ENCODE results near the gene ZDHHC21. TPM values are rescaled to one million over a fixed set of nuclear protein-coding genes. Genes with fewer than 3 reads are reported as not detected.

Gene ZDHHC21
- total and polyA plus RNA-seq, 2 of the 8 experiments (the other 6 are each of a cell fraction or from before 2014, with no cell fraction given), result 1.9 to 6.0 TPM

DNA sequence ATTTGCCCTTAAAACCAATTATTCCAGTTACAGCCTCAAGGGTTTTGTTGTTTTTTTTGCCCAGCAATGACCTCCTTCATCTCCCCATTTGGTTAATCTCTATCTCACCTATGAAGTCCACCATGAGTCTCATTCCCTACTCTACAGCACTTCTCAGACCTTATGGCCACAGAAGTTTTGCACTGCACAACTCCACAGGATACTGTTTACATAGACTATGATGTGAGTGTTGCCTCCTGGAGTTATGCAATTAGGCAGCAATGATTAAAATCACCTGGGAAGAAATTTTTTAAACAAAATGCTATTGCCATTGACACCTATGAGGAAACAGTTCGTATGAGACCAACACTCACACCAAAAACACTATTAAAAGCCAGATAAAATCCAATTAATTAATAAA, 39.7 kb downstream of the ZDHHC21 start:
- Histone ChIP-seq H2BK5ac (ENCODE audit: low read depth, low read length) (no peak overlapping the region), H2AFZ (ENCODE audit: low read length) (no peak overlapping the region), H4K91ac (replicated peaks; ENCODE audit: insufficient read length, low read length) (no peak overlapping the region), H3K4me1 (replicated peaks in 1 of 4; ENCODE audit: control insufficient read depth in 3 of 4, insufficient read depth in 4 of 4, low read length in 3 of 4) (no peaks in the 10 kb centered on the region; a peak in 1 of 7 replicates), H2BK20ac (ENCODE audit: low read length) (no peak overlapping the region), H2AK5ac (ENCODE audit: low read depth, low read length) (no peak overlapping the region), H4K5ac (ENCODE audit: insufficient read length, low read depth, low read length) (no peak overlapping the region), H2BK120ac (replicated peaks; ENCODE audit: low read depth, low read length) (no peak overlapping the region), H3K79me1 (ENCODE audit: low read depth, low read length) (no peaks in the 10 kb centered on the region), H3K9ac (replicated peaks in 1 of 4; ENCODE audit: extremely low read depth in 1 of 4, low read depth in 3 of 4, low read length in 3 of 4) (no peak overlapping the region), H3K27ac (ENCODE audit: low read depth, low read length) (no peak overlapping the region), H3K36me3 (ENCODE audit: control insufficient read depth in 2 of 4, insufficient read depth in 4 of 4, low read length in 3 of 4) (peaks cover 0 to 5% (median 0%) of the 10 kb centered on the region in 4 experiments; a peak in 2 of 8 replicates), H4K20me1 (replicated peaks in 1 of 2; ENCODE audit: control insufficient read depth in 1 of 2, insufficient read depth in 2 of 2, low read length in 2 of 2) (no peaks in the 10 kb centered on the region), H3K27me3 (replicated peaks in 1 of 4; ENCODE audit: control insufficient read depth in 3 of 4, extremely low read depth in 1 of 4, insufficient read depth in 3 of 4, low read length in 3 of 4) (no peaks in the 10 kb centered on the region), H3K23ac (ENCODE audit: insufficient read length) (no peak overlapping the region), H3K4me2 (ENCODE audit: insufficient read depth in 1 of 2, low read depth in 2 of 2, low read length in 2 of 2) (no peak overlapping the region), H3K14ac (ENCODE audit: insufficient read length) (no peak overlapping the region), H3K9me3 (ENCODE audit: insufficient read depth in 2 of 2, low read depth in 1 of 2, low read length in 1 of 2) (peaks cover 3 to 8% of the 10 kb centered on the region in 2 experiments; a peak in 3 of 4 replicates), H4K8ac (ENCODE audit: extremely low read depth, insufficient read depth, low read length) (no peak overlapping the region), H3K23me2 (ENCODE audit: low read depth, low read length) (no peaks in the 10 kb centered on the region), H3K4me3 (ENCODE audit: extremely low read depth in 1 of 4, insufficient read depth in 2 of 4, low read depth in 3 of 4, low read length in 4 of 4) (no peak overlapping the region), H2BK12ac (ENCODE audit: low read depth, low read length) (no peak overlapping the region), H3K56ac (replicated peaks; ENCODE audit: insufficient read length, low read depth, low read length) (no peak overlapping the region), H3K4ac (replicated peaks; ENCODE audit: insufficient read length, low read depth, low read length) (no peak overlapping the region), H3K18ac (ENCODE audit: extremely low read depth, low read length) (no peak overlapping the region), H2BK15ac (ENCODE audit: low read length) (no peak overlapping the region), H3K79me2 (ENCODE audit: control insufficient read depth in 1 of 2, insufficient read depth in 2 of 2, low read length in 2 of 2) (no peaks in the 10 kb centered on the region)
- ChIA-PET POLR2A (ENCODE audit: partially characterized antibody) (interaction anchor here (1.3 kb wide), 1 partner anchor 106 kb away, joined by 4 read pairs; no protein-coding TSS in a partner anchor), CTCF (ENCODE audit: partially characterized antibody) (interaction anchor here (0.9 to 2.2 kb wide), 13 partner anchors 10 to 219 kb away, joined by 3 to 9 read pairs (median 4); partner anchors contain the start of gene CER1)
- 94% methylated on average over 1 of the region's 1 CpG; no CpG with 5 or more reads in 1 of the 2 experiments for WGBS, 2 experiments (ENCODE audit: extremely low coverage in 1 of 2, insufficient coverage in 1 of 2, insufficient read length in 1 of 2, insufficient replicate concordance in 2 of 2, low coverage in 1 of 2, low lambda C conversion rate in 2 of 2, missing lambda C conversion rate in 1 of 2)
- no peak for FAIRE-seq
- no peak for DNase-seq (ENCODE audit: low read depth in 1 of 2, low spot score in 2 of 2)
- no peak for TF ChIP-seq CHD2 (IDR thresholded peaks at IDR 0.05; ENCODE audit: low read length)
- no peak for TF ChIP-seq CREB1 (IDR thresholded peaks at IDR 0.05)
- no peak for TF ChIP-seq EP300 (IDR thresholded peaks at IDR 0.05; ENCODE audit: borderline replicate concordance in 1 of 2, low read depth in 2 of 2, low read length in 2 of 2)
- no peak for TF ChIP-seq CEBPB (IDR thresholded peaks at IDR 0.05; ENCODE audit: low read depth, low read length)
- TF ChIP-seq, protein P1, sequence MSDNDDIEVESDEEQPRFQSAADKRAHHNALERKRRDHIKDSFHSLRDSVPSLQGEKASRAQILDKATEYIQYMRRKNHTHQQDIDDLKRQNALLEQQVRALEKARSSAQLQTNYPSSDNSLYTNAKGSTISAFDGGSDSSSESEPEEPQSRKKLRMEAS (IDR thresholded peaks at IDR 0.05), result no peak
- no peak for TF ChIP-seq GTF2F1 (IDR thresholded peaks at IDR 0.05; ENCODE audit: borderline replicate concordance, low read depth, low read length)
- TF ChIP-seq JUND (IDR thresholded peaks at IDR 0.05; ENCODE audit: low read length), result no peak
- no peak for TF ChIP-seq RAD21 (IDR thresholded peaks at IDR 0.05 in 1 of 2, conservative IDR thresholded peaks at IDR 0.05 in 1 of 2; ENCODE audit: low read depth in 2 of 2, low read length in 2 of 2)
- TF ChIP-seq CBX8 (IDR thresholded peaks at IDR 0.05; ENCODE audit: borderline replicate concordance, low read depth, low read length), result no peak
- TF ChIP-seq, protein P2, sequence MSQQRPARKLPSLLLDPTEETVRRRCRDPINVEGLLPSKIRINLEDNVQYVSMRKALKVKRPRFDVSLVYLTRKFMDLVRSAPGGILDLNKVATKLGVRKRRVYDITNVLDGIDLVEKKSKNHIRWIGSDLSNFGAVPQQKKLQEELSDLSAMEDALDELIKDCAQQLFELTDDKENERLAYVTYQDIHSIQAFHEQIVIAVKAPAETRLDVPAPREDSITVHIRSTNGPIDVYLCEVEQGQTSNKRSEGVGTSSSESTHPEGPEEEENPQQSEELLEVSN (IDR thresholded peaks at IDR 0.05), result no peak
- no peak for TF ChIP-seq BRCA1 (IDR thresholded peaks at IDR 0.05; ENCODE audit: low read depth, low read length)
- no peak for TF ChIP-seq HDAC6 (IDR thresholded peaks at IDR 0.05; ENCODE audit: low read depth, low read length)
- no peak for TF ChIP-seq KDM4A (IDR thresholded peaks at IDR 0.05; ENCODE audit: low read depth, low read length, severe bottlenecking)
- TF ChIP-seq BACH1 (IDR thresholded peaks at IDR 0.05; ENCODE audit: low read length), result no peak
